Retinal pigment epithelial cell (primary cell): ENCODE results near the gene GPRIN1.

Experiments used
- DNase-seq: peaks from one replicate; pipeline ENCODE4 v3.0.0-alpha.2; 2010; ENCODE audit warnings: low read depth
- H3K4me3 ChIP-seq: 2 replicates; pipeline ENCODE4 v1.5.1; 2011; ENCODE audit warnings: mild to moderate bottlenecking, low read length, control low read depth, moderate library complexity
- TF ChIP-seq, protein P1 (sequence below): conservative IDR thresholded peaks from 2 replicates; pipeline ENCODE4 v1.5.1; 2011; ENCODE audit warnings: low read depth, low read length, control low read depth, inconsistent platforms

The GPRIN1 gene

DNA sequence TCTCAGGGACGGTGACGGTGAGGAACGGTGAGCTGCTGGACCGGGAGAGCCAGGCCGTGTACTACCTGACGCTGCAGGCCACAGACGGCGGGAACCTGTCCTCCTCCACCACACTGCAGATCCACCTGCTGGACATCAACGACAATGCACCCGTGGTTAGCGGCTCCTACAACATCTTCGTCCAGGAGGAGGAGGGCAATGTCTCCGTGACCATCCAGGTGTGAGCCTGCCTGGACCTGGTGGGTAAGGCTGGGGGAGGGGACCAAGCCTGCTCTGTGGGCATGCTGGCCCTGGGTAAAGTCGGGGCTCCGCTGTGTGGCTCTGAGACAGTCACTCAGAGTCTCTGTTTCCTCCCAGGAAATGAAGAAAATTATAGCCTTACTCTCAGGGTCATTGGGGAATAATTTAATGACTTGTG is 31.6 kb downstream of the GPRIN1 start:
- TF ChIP-seq, protein P1, sequence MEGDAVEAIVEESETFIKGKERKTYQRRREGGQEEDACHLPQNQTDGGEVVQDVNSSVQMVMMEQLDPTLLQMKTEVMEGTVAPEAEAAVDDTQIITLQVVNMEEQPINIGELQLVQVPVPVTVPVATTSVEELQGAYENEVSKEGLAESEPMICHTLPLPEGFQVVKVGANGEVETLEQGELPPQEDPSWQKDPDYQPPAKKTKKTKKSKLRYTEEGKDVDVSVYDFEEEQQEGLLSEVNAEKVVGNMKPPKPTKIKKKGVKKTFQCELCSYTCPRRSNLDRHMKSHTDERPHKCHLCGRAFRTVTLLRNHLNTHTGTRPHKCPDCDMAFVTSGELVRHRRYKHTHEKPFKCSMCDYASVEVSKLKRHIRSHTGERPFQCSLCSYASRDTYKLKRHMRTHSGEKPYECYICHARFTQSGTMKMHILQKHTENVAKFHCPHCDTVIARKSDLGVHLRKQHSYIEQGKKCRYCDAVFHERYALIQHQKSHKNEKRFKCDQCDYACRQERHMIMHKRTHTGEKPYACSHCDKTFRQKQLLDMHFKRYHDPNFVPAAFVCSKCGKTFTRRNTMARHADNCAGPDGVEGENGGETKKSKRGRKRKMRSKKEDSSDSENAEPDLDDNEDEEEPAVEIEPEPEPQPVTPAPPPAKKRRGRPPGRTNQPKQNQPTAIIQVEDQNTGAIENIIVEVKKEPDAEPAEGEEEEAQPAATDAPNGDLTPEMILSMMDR: peak; percentile 78
- H3K4me3 ChIP-seq: no peak overlapping the region
- DNase-seq: peak; percentile 23

DNA sequence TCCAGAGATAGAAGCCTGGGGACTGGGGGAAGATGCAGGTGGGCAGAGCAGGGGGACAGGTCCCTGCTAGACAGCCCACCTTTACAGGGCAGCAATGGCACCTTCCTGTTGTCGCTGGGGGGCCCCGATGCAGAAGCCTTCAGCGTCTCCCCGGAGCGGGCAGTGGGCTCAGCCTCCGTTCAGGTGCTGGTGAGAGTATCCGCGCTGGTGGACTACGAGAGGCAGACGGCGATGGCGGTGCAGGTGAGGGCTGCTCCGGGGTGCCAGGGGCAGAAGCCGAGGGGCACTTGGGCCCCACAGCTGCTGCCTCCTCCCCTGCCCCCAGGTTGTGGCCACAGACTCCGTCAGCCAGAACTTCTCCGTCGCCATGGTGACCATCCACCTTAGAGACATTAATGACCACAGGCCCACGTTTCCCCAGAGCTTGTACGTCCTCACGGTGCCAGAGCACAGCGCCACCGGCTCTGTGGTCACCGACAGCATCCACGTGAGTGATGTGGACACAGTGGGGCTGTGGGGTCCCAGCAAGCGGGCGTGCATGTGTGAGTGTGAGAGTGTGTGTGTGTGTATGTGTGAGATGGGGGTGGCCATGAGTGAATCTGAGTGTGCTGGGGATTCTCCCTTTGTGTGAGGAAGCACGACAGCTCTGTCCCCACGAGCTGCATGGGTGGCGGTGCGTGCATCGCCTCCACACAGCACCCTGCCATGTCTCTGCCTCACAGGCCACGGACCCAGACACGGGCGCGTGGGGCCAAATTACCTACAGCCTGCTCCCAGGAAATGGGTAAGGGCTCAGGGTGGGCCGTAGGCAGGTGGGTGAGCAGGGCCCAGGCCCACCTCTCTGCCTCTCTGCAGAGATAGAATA is 32.4 kb downstream of the GPRIN1 start:
- DNase-seq: no peak
- TF ChIP-seq, protein P1: no peak
- H3K4me3 ChIP-seq: no peak overlapping the region

DNA sequence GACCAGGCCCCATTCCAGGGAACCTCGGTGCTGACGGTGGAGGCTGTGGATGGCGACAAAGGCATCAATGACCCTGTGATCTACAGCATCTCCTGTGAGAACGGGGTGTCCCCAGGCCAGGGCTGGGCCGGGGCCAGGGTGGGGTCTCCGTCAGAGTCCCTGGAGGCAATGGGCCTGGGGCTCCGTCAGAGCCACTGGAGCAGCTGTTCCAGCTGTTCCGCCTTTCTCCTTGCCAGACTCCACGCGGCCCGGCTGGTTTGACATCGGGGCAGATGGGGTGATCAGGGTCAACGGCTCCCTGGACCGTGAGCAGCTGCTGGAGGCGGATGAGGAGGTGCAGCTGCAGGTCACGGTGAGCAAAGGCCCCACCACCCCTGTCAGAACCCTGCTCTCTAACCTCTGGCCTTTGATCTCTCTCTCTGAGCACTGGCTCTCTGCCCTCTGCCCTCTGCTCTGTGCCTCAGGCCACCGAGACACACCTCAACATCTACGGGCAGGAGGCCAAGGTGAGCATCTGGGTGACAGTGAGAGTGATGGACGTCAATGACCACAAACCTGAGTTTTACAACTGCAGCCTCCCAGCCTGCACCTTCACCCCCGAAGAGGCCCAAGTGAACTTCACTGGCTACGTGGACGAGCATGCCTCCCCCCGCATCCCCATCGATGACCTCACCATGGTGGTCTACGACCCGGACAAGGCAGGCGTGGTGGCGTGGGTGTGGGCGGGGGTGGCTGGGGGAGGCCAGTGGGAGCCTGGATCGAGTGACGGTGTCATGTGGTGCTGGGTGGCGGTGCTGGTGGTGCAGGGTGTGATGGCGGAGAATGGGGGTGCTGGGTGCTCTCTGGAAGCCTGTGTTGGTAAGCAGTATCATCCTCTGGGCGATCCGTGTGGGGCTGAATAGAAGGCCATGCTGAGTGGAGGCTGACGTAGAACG is 34.2 kb downstream of the GPRIN1 start:
- no peak overlapping the region for H3K4me3 ChIP-seq
- no peak for DNase-seq
- TF ChIP-seq, protein P1: no peak

GRCh38 chr5:176575066-176575465 is 34.9 kb downstream of the GPRIN1 start:
- H3K4me3 ChIP-seq: no peak overlapping the region
- DNase-seq: no peak
- TF ChIP-seq, protein P1: no peak

- DNase-seq: no peak
- no peak overlapping the region for H3K4me3 ChIP-seq
- TF ChIP-seq, protein P1: no peak
Measured at GRCh38 chr5:176574297-176574591, 35.7 kb downstream of the GPRIN1 start.

GRCh38 chr5:176573564-176574296 is 36.2 kb downstream of the GPRIN1 start:
- TF ChIP-seq, protein P1: peak; percentile 88
- no peak overlapping the region for H3K4me3 ChIP-seq
- no peak for DNase-seq
